Measurements from ENCODE around the gene MGLL.

The MGLL gene

GRCh38 chr3:127849368-127849767 is 27.1 kb upstream of the MGLL start:
- TF ChIP-seq, protein P1, sequence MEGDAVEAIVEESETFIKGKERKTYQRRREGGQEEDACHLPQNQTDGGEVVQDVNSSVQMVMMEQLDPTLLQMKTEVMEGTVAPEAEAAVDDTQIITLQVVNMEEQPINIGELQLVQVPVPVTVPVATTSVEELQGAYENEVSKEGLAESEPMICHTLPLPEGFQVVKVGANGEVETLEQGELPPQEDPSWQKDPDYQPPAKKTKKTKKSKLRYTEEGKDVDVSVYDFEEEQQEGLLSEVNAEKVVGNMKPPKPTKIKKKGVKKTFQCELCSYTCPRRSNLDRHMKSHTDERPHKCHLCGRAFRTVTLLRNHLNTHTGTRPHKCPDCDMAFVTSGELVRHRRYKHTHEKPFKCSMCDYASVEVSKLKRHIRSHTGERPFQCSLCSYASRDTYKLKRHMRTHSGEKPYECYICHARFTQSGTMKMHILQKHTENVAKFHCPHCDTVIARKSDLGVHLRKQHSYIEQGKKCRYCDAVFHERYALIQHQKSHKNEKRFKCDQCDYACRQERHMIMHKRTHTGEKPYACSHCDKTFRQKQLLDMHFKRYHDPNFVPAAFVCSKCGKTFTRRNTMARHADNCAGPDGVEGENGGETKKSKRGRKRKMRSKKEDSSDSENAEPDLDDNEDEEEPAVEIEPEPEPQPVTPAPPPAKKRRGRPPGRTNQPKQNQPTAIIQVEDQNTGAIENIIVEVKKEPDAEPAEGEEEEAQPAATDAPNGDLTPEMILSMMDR (IDR thresholded peaks at IDR 0.05; ENCODE audit: low read depth, low read length, missing control alignments) = no peak
- H3K4me3 ChIP-seq (replicated peaks; ENCODE audit: low read depth, low read length) = no peak overlapping the region
- no peak for DNase-seq (ENCODE audit: extremely low read depth, low read depth)

- TF ChIP-seq, protein P1 (IDR thresholded peaks at IDR 0.05; ENCODE audit: low read depth, low read length, missing control alignments) = no peak
- H3K4me3 ChIP-seq (replicated peaks; ENCODE audit: low read depth, low read length) = no peak overlapping the region
- DNase-seq (ENCODE audit: extremely low read depth, low read depth) = no peak
Observed at GRCh38 chr3:127848131-127849129, 26.1 kb upstream of the MGLL start.

DNA sequence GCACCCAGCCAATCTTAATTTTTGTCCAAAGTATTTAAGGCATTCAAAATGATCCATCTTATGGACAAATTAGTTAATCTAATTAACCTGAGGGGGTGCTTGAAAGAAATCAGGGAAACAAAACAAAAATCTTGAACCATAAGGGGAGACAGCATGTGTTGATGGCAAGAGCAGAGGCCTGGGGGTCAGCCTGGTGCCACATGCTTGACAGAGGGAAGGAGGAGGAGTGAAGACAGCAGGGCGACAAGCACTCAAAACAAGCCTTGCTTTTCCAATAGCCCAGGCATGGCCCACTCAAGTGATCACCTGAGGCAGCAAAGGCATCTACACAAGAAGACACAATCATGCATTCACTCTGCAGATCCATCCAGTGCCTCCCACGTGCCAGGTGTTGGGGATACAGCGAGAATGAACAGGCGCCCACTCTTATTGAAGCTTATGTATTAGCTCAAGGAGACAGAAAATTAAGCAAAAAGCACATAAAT is 25.0 kb upstream of the MGLL start:
- no peak overlapping the region for H3K4me3 ChIP-seq (replicated peaks; ENCODE audit: low read depth, low read length)
- TF ChIP-seq, protein P1 (IDR thresholded peaks at IDR 0.05; ENCODE audit: low read depth, low read length, missing control alignments) = no peak
- DNase-seq (ENCODE audit: extremely low read depth, low read depth) = no peak

DNA sequence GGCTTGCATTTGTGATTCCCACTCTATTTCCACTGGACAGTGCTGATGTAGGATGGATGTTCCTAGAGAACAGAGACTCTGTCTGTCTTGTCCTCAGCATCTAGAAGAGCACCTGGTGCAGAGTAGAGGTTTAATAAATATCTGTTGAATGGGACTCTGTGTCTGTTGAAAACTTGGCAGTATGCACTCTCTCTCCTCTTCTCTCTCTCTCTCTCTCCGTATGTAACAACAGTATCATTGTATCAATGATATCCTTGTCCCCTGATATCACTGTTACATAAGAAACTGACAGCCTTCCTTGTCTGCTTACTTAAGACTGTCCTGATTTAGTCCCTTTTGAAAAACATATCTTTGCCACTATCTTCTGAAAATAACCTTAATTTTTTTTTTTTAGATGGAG is 24.3 kb upstream of the MGLL start:
- no peak overlapping the region for H3K4me3 ChIP-seq (replicated peaks; ENCODE audit: low read depth, low read length)

DNA sequence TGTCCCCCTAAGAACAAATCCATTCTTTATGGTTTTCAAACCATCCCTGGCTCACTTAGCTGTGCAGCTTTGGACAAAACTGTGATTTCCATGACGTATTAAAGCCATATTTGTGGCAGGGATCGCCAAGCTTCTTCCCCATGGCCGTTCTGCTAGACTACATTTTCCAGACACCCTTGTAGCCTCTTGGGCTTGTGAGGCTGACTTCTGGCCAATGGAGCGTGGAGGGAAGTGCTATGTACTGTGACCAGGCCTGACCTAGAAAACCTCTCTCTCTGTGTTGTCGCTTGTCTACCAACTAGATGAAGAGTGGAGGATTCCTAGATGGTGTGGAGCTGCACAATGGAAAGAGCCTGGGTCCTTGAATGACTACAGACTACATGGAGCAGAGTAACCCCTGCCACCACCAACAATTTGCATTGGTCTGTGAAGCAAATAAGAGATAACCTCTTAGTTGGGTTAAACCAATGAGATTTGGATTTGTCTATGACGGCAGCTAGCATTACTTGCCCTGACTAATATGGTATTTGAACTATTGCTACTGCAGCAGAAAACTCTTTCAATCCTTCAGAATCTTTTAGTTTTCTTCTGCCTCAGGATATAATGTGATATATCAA is 22.1 kb upstream of the MGLL start:
- TF ChIP-seq, protein P1 (IDR thresholded peaks at IDR 0.05; ENCODE audit: low read depth, low read length, missing control alignments) = no peak
- DNase-seq (ENCODE audit: extremely low read depth, low read depth) = no peak
- H3K4me3 ChIP-seq (replicated peaks; ENCODE audit: low read depth, low read length) = no peak overlapping the region

More for the DNA sequence above, 24.3 kb upstream of the MGLL start:
- TF ChIP-seq, protein P1 (IDR thresholded peaks at IDR 0.05; ENCODE audit: low read depth, low read length, missing control alignments) = no peak
- DNase-seq (ENCODE audit: extremely low read depth, low read depth) = no peak

GRCh38 chr3:127840671-127841070 is 18.4 kb upstream of the MGLL start:
- no peak overlapping the region for H3K4me3 ChIP-seq (replicated peaks; ENCODE audit: low read depth, low read length)
- TF ChIP-seq, protein P1 (IDR thresholded peaks at IDR 0.05; ENCODE audit: low read depth, low read length, missing control alignments) = no peak
- DNase-seq (ENCODE audit: extremely low read depth, low read depth) = no peak
